ENCODE measurements around the gene SNX10.

DNA sequence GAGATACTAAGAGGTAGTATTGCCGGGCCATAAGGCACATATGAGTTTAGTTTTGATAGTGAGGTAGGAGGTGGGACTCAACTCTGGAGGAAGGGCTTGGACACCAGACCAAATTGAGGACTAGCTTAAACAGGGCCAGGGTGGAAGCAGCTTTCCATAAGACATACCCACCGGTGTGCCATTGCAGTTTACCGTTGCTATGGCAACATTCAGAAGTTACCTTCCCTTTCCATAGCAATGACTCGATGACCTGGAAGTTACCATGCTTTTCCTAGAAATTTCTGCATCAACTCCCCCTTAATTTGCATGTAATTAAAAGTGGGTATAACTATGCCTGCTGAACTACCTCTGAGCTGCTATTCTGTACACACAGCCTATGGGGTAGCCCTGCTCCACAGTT is 10.9 kb upstream of the SNX10 start:
- TF ChIP-seq POLR2AphosphoS5 (IDR thresholded peaks at IDR 0.05) (no peak), EP300 (IDR thresholded peaks at IDR 0.05) (no peak)
- TF ChIP-seq, protein P1, sequence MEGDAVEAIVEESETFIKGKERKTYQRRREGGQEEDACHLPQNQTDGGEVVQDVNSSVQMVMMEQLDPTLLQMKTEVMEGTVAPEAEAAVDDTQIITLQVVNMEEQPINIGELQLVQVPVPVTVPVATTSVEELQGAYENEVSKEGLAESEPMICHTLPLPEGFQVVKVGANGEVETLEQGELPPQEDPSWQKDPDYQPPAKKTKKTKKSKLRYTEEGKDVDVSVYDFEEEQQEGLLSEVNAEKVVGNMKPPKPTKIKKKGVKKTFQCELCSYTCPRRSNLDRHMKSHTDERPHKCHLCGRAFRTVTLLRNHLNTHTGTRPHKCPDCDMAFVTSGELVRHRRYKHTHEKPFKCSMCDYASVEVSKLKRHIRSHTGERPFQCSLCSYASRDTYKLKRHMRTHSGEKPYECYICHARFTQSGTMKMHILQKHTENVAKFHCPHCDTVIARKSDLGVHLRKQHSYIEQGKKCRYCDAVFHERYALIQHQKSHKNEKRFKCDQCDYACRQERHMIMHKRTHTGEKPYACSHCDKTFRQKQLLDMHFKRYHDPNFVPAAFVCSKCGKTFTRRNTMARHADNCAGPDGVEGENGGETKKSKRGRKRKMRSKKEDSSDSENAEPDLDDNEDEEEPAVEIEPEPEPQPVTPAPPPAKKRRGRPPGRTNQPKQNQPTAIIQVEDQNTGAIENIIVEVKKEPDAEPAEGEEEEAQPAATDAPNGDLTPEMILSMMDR (IDR thresholded peaks at IDR 0.05): no peak
